K562 (cell line): Measurements from ENCODE around the gene NT5DC4. TPM values are rescaled to one million over a fixed set of nuclear protein-coding genes. Genes with fewer than 3 reads are reported as not detected.

Experiments used
- CCNT2 ChIP-seq: IDR thresholded peaks from 2 replicates; pipeline ENCODE4 v1.6.1; 2011; ENCODE audit warnings: borderline replicate concordance, low read depth, mild to moderate bottlenecking, moderate library complexity, mixed read lengths, low read length; ENCODE audit not compliant: insufficient read length; ENCODE audit errors: extremely low read depth
- CREB3L1 ChIP-seq: fragments of 450-650 bp; IDR thresholded peaks from 2 replicates; pipeline ENCODE4 v1.6.1; 2014; ENCODE audit warnings: low read depth, mild to moderate bottlenecking, moderate library complexity, borderline replicate concordance
- CTBP1 ChIP-seq: fragments of 450-650 bp; IDR thresholded peaks from 2 replicates; pipeline ENCODE4 v1.6.1; 2016; ENCODE audit warnings: borderline replicate concordance
- EGR1 ChIP-seq: fragments of 450-650 bp; conservative IDR thresholded peaks from 2 replicates; pipeline ENCODE4 v1.6.1; 2017; ENCODE audit warnings: mild to moderate bottlenecking
- MCM3 ChIP-seq: fragments of 450-650 bp; IDR thresholded peaks from 2 replicates; pipeline ENCODE4 v1.6.1; 2016
- PKNOX1 ChIP-seq: fragments of 450-650 bp; IDR thresholded peaks from 2 replicates; pipeline ENCODE4 v1.6.1; 2016
- POLR2AphosphoS5 ChIP-seq: IDR thresholded peaks from 2 replicates; pipeline ENCODE4 v1.6.1; 2011; ENCODE audit warnings: mild to moderate bottlenecking, low read depth, low read length, moderate library complexity; ENCODE audit not compliant: control insufficient read depth, insufficient read depth
- POLR2G ChIP-seq: fragments of 200-400 bp; formaldehyde crosslinking; IDR thresholded peaks from 2 replicates; pipeline ENCODE4 v1.6.1; 2017; ENCODE audit warnings: low read depth, mild to moderate bottlenecking, antibody characterized with exemption, low read length, moderate library complexity
- TAF9B ChIP-seq: fragments of 450-650 bp; IDR thresholded peaks from 2 replicates; pipeline ENCODE4 v1.6.1; 2018; ENCODE audit warnings: mild to moderate bottlenecking; ENCODE audit not compliant: partially characterized antibody
- TOE1 ChIP-seq, 2 experiments: fragments of 450-650 bp in 1 of 2; sonication (generic) in 1 of 2; formaldehyde crosslinking in 1 of 2; IDR thresholded peaks; 2 replicates each; pipeline versions ENCODE4 v1.7.1 to v1.8.0; 2016 to 2022; ENCODE audit warnings: borderline replicate concordance in 2 of 2, mild to moderate bottlenecking in 2 of 2, antibody characterized with exemption in 1 of 2, inconsistent platforms in 1 of 2, low read depth in 1 of 2, missing genetic modification reagents in 1 of 2, moderate library complexity in 1 of 2
- YY1 ChIP-seq, 3 experiments: IDR thresholded peaks; 2 replicates each; pipeline ENCODE4 v1.6.1; 2011; ENCODE audit warnings: low read length in 2 of 3, mild to moderate bottlenecking in 2 of 3, moderate library complexity in 2 of 3, borderline replicate concordance in 1 of 3, control low read depth in 1 of 3, low read depth in 1 of 3; ENCODE audit not compliant: insufficient read depth in 3 of 3, insufficient replicate concordance in 2 of 3, control insufficient read depth in 1 of 3, insufficient read length in 1 of 3; ENCODE audit errors: extremely low read depth in 1 of 3
- ZBTB7A ChIP-seq: IDR thresholded peaks from 2 replicates; pipeline ENCODE4 v1.6.1; 2011; ENCODE audit warnings: low read depth, mild to moderate bottlenecking, low read length, moderate library complexity, borderline replicate concordance; ENCODE audit not compliant: control insufficient read depth
- ZNF12 ChIP-seq: sonication (generic); formaldehyde crosslinking; IDR thresholded peaks from 2 replicates; pipeline ENCODE4 v1.4.0; 2020; ENCODE audit warnings: mild to moderate bottlenecking, missing genetic modification reagents
- ZNF140 ChIP-seq: fragments of 250-450 bp; sonication (Bioruptor Pico); IDR thresholded peaks from 2 replicates; pipeline ENCODE4 v1.8.0; 2021; ENCODE audit warnings: moderate library complexity, mild to moderate bottlenecking, inconsistent platforms
- ZNF143 ChIP-seq: sonication (generic); formaldehyde crosslinking; IDR thresholded peaks from 2 replicates; pipeline ENCODE4 v1.9.0; 2022; ENCODE audit warnings: mild to moderate bottlenecking, missing genetic modification reagents
- ZNF175 ChIP-seq: fragments of 200-800 bp; sonication (Bioruptor generic); IDR thresholded peaks from 2 replicates; pipeline ENCODE4 v1.6.1; 2016; ENCODE audit warnings: low read depth, mild to moderate bottlenecking, missing genetic modification characterization, missing compliant biosample characterization
- ZNF518B ChIP-seq: fragments of 250-450 bp; sonication (Bioruptor Pico); IDR thresholded peaks from 2 replicates; pipeline ENCODE4 v1.5.0; 2021; ENCODE audit warnings: mild to moderate bottlenecking, moderate library complexity
- ZZZ3 ChIP-seq: fragments of 450-650 bp; IDR thresholded peaks from 2 replicates; pipeline ENCODE4 v1.6.1; 2016; ENCODE audit warnings: antibody characterized with exemption, mild to moderate bottlenecking, moderate library complexity
- polyA plus RNA-seq, 8 experiments: library from polyadenylated mRNA; depleted of rRNA in 4 of 8; stranded (reverse) in 5 of 8; unstranded in 3 of 8; fragments of >200 nt; fragmentation: Nextera tagmentation in 2 of 8; fragmentation: Illumina TruSeq in 1 of 8; extraction: Ambion mirVana in 2 of 8; extraction: Trizol in 1 of 8; gene quantifications; 2 replicates each; pipeline versions ENCODE4 v1.2.1 to v1.2.3, GENCODE V29; 2011 to 2014; ENCODE audit warnings: inconsistent platforms in 1 of 8, missing spikeins in 1 of 8
- total RNA-seq, 7 experiments: library from RNA; depleted of rRNA in 6 of 7; stranded (reverse); fragments of >200 nt in 6 of 7; fragmentation: Illumina TruSeq in 2 of 7; extraction: Trizol in 2 of 7; gene quantifications; 2 replicates each; pipeline versions ENCODE4 v1.2.1 to v1.2.3, GENCODE V29; 2011 to 2021; ENCODE audit warnings: low replicate concordance in 1 of 7

NT5DC4 gene
- total and polyA plus RNA-seq, 9 of the 15 experiments (the other 6 are each of a cell fraction or from before 2014, with no cell fraction given), result 0.44 to 6.9 (median 2.5) TPM

- TF ChIP-seq PKNOX1 (peak; percentile 64; the same call in 1 of the 2 replicates), POLR2AphosphoS5 (peak; percentile 12; the same call in 1 of the 2 replicates), CREB3L1 (no peak), ZNF12 (CRISPR knock-in tag) (peak; percentile 45; the same call in 1 of the 2 replicates), EGR1 (peak; percentile 92), POLR2G (peak; percentile 93), ZNF140 (no peak), ZNF518B (CRISPR knock-in tag) (no peak), TOE1 (IDR thresholded peaks at IDR 0.05; ENCODE audit: borderline replicate concordance) (0 out of 2 replicates have a peak, but pooled peaks have one; percentile 62), TOE1 (CRISPR knock-in tag; IDR thresholded peaks at IDR 0.05; ENCODE audit: borderline replicate concordance, low read depth) (peak; percentile 44; the same call in 1 of the 2 replicates), ZZZ3 (peak; percentile 48; the same call in 1 of the 2 replicates), ZNF175 (CRISPR knock-in tag) (no peak), ZBTB7A (peak; percentile 100), MCM3 (no peak), CTBP1 (peak; percentile 95), ZNF143 (CRISPR knock-in tag) (peak; percentile 78), TAF9B (peak; percentile 30), CCNT2 (peak; percentile 79), YY1 (IDR thresholded peaks at IDR 0.05; ENCODE audit: borderline replicate concordance in 1 of 3, control insufficient read depth in 1 of 3, extremely low read depth in 1 of 3, insufficient read depth in 3 of 3, insufficient read length in 1 of 3, insufficient replicate concordance in 2 of 3, low read depth in 1 of 3, low read length in 2 of 3) (peak in 2 of 3 experiments; percentile 15 to 73)
Observed at GRCh38 chr2:112764071-112765044, 43.5 kb downstream of the NT5DC4 start, which contains the start of gene CKAP2L (continued).
